IPS-15b (cell line): ENCODE data around the gene STK33.

Experiments used
- H3K27me3 ChIP-seq: one replicate; pipeline ENCODE4 v1.6.1; 2013; ENCODE audit warnings: low read length; ENCODE audit not compliant: control insufficient read depth, insufficient read depth
- H3K36me3 ChIP-seq: one replicate; pipeline ENCODE4 v1.6.1; 2013; ENCODE audit warnings: low read length; ENCODE audit not compliant: control insufficient read depth, insufficient read depth
- H3K4me1 ChIP-seq: one replicate; pipeline ENCODE4 v1.6.1; 2013; ENCODE audit warnings: mild to moderate bottlenecking, low read length; ENCODE audit not compliant: control insufficient read depth, insufficient read depth
- H3K4me3 ChIP-seq: one replicate; pipeline ENCODE4 v1.5.1; 2013; ENCODE audit warnings: low read depth, low read length
- H3K9ac ChIP-seq: one replicate; pipeline ENCODE4 v1.6.1; 2013; ENCODE audit warnings: low read depth, mild to moderate bottlenecking, low read length
- H3K9me3 ChIP-seq: one replicate; pipeline ENCODE4 v1.6.1; 2013; ENCODE audit warnings: mild to moderate bottlenecking, low read length; ENCODE audit not compliant: control insufficient read depth, insufficient read depth

The STK33 gene

DNA sequence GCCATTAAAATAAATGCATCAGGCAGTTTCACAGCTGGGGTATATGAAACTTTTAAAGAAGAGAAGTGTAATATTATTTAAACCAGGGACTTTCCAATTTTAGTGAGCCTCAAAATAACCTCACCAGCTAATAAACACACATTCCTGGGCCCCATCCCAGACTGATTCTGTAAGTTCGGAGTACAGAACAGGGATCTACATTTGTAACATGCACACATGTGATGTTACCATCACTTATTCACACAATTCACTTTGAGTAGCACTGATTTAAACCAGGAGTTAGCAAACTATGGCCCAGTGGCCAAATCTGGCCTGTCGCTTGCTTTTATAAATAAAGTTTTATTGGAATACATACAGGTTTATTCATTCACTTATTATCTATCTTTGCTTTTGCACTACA, 62.0 kb downstream of the STK33 start:
- H3K9me3 ChIP-seq, result no peaks in the 10 kb centered on the region
- H3K36me3 ChIP-seq, result no peaks in the 10 kb centered on the region
- no peaks in the 10 kb centered on the region for H3K27me3 ChIP-seq
- H3K4me3 ChIP-seq, result no peak overlapping the region
- peaks cover 7% of the 10 kb centered on the region for H3K4me1 ChIP-seq
- no peak overlapping the region for H3K9ac ChIP-seq

DNA sequence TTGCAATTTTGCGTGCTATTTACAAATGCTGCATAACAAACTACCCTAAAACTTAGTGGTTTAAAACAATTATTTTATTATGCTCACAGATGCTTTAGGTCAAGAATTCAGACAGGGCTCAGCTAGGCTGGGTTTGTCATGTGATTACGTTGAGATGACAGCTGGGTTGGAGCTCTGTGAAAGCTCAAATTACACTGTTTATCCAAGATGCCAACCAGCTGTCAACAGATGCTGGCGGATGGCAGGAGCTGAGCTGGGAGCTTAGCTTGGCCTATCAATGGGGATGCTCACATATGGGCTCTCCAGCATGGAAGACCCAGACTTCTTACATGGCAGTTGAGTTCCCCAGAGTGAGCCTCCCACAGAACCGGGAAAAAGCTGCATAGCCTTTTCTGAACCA, 62.7 kb downstream of the STK33 start:
- Histone ChIP-seq H3K9ac (no peak overlapping the region), H3K27me3 (no peaks in the 10 kb centered on the region), H3K4me1 (peaks cover 7% of the 10 kb centered on the region)

DNA sequence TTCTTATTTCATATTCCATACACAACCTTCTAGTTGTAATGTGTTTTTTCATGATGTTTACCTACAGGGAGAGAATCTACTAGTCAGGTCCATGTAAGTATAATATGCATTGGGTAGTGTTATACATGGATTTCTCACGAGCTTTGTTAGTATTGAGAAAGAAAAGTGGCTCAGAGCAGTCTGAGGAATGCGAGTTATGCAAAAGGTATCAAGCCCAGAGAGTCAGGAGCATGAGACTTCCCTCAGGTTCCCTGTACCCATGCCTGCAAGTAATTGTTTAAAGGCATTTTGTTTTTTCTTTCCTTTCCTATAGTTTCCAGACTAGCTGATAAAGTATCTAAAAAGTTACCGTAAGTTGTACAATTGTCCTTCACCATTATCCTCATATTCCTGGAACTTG, 66.1 kb downstream of the STK33 start:
- H3K27me3 ChIP-seq, result no peaks in the 10 kb centered on the region
- no peak overlapping the region for H3K9ac ChIP-seq
- no peaks in the 10 kb centered on the region for H3K36me3 ChIP-seq
- H3K9me3 ChIP-seq, result no peaks in the 10 kb centered on the region
- peaks cover 7% of the 10 kb centered on the region for H3K4me1 ChIP-seq
- H3K4me3 ChIP-seq, result no peak overlapping the region

More for the DNA sequence above, 62.7 kb downstream of the STK33 start:
- Histone ChIP-seq H3K9me3 (no peaks in the 10 kb centered on the region), H3K4me3 (no peak overlapping the region), H3K36me3 (no peaks in the 10 kb centered on the region)

DNA sequence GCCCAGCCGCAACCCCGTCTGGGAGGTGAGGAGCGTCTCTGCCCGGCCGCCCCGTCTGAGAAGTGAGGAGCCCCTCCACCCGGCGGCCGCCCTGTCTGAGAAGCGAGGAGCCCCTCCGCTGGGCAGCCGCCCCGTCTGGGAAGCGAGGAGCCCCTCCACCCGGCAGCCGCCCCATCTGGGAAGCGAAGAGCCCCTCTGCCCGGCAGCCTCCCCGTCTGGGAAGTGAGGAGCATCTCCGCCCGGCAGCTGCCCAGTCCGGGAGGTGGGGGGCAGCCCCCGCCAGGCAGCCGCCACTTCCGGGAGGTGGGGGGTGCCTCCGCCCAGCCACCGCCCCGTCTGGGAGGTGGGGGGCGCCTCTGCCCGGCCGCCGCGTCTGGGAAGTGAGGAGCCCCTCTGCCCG, 70.6 kb downstream of the STK33 start:
- no peaks in the 10 kb centered on the region for H3K9me3 ChIP-seq
- peaks cover 6% of the 10 kb centered on the region for H3K4me1 ChIP-seq
- no peak overlapping the region for H3K9ac ChIP-seq
- H3K4me3 ChIP-seq, result no peak overlapping the region
- H3K27me3 ChIP-seq, result no peaks in the 10 kb centered on the region
- no peaks in the 10 kb centered on the region for H3K36me3 ChIP-seq

DNA sequence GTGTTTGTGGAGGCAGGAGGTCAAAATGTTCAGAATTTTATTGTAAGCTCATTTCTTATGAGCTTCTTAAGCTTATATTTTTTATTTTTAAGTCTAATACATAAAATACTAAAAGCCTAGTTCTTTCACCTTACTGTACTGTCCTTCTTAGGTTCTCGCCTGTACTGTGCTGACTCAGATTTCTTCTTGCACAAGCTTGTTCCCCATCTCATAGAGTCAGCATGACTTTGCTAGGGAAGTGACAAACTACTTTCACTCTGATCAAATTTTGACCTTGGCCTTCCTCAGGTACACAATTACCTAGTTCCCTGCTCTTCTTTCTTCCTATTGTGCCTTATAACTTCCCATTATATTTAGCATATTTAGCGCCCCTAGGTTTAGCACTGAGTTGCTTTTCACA, 81.5 kb downstream of the STK33 start:
- no peak overlapping the region for H3K9ac ChIP-seq
- no peak overlapping the region for H3K4me3 ChIP-seq
- peaks cover 3% of the 10 kb centered on the region for H3K9me3 ChIP-seq
- no peaks in the 10 kb centered on the region for H3K36me3 ChIP-seq
- H3K4me1 ChIP-seq, result no peaks in the 10 kb centered on the region
- no peaks in the 10 kb centered on the region for H3K27me3 ChIP-seq

DNA sequence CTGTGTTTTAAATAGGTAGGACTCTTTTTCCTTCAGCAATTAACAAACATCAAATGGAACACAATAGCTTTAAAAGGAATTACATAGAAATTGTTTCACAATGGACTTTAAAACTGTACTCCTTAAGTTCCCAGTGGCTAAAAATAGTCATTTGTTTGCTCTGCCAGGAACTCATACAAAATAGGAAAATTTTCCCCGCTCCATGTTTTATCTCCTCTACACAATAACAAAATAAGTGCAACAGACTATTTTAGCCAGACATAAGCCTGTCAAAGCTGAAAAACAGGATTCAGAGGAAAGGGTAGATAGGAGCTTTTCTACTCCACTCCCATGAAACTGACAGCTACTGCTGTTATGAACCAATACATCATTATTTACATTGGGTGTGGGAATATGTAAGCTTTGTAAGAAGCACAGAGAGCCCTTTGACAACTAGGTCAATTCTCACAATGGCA, 90.1 kb downstream of the STK33 start:
- no peaks in the 10 kb centered on the region for H3K27me3 ChIP-seq
- no peak overlapping the region for H3K4me3 ChIP-seq
- no peaks in the 10 kb centered on the region for H3K4me1 ChIP-seq
- H3K9me3 ChIP-seq, result no peaks in the 10 kb centered on the region
- no peak overlapping the region for H3K9ac ChIP-seq
- no peaks in the 10 kb centered on the region for H3K36me3 ChIP-seq

DNA sequence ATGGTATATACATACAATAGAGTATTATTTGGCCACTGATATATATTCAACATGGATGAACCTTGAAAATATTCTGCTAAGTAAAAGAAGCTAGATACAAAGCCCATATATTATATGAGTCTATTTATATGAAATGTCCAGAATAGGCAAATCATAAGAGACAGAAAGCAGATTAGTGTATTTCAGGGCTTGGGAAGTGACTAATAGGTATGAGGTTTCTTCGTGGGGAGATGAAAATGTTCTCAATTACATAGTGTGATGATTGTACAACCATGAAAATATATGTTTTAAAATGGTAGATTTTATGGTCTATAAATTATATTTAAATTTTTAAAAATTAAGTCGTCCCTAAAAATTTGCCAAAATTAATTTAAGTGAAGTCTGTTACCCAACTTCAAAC, 92.2 kb downstream of the STK33 start:
- Histone ChIP-seq H3K27me3 (no peaks in the 10 kb centered on the region), H3K36me3 (no peaks in the 10 kb centered on the region), H3K4me1 (no peaks in the 10 kb centered on the region), H3K9ac (no peak overlapping the region), H3K4me3 (no peak overlapping the region), H3K9me3 (no peaks in the 10 kb centered on the region)

DNA sequence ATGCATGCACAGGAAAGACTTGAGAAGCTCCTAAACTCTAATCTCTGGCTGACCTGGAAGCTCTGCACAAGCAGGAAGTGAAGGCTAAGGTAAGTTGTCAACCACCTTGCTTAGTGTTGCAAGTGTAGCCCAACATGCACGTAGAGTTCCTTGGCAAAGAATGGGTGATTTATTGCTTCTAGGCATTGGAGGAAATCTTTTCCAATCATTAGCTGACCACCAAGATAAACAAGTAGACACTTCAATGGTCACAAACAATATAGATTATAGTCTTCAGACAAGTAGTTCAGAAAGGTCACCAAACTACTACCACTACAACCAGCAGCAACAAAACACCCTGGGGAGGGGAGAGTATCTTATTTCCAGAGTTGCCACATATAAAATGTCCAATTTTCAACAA, 105.6 kb downstream of the STK33 start:
- no peaks in the 10 kb centered on the region for H3K9me3 ChIP-seq
- no peaks in the 10 kb centered on the region for H3K36me3 ChIP-seq
- no peaks in the 10 kb centered on the region for H3K4me1 ChIP-seq
- H3K4me3 ChIP-seq, result no peak overlapping the region
- no peaks in the 10 kb centered on the region for H3K27me3 ChIP-seq
- H3K9ac ChIP-seq, result no peak overlapping the region

DNA sequence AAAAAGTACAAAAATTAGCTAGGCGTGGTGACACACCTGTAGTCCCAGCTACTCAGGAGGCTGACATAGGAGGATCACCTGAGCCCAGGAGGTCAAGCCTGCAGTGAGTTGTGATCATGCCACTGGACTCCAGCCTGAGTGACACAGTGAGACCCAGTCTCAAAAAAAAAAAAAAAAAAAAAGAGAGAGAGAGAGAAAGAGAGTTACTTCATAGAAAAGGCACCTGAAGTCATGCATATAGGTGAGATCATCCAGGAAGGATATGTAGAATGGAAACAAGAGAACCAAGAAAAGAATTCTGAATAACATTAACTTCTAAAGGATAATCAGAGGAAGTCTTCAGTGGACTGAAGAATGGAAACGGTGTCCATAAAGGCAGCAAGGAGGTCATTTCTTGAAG, 106.8 kb downstream of the STK33 start:
- Histone ChIP-seq H3K4me3 (no peak overlapping the region), H3K27me3 (no peaks in the 10 kb centered on the region), H3K9me3 (no peaks in the 10 kb centered on the region), H3K36me3 (no peaks in the 10 kb centered on the region), H3K4me1 (no peaks in the 10 kb centered on the region), H3K9ac (no peak overlapping the region)

DNA sequence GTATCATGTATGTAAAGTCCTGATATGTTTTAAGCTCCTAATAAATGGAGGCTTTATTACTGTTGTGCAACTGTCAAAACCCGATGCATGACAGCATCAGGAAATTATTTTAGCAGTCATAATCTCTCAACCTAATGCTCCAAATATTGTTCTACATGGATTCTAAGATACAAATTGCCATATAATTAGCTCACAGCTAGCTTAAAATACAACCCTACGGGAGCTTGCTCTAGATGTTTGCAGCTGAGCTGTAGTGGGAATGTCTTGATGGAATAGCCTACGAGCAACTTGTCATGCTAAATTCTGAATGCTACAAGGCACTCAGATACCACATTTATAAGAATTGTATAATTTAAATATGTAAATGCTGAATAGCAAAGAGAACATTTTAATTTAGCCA, 109.8 kb downstream of the STK33 start:
- H3K9ac ChIP-seq, result no peak overlapping the region
- H3K36me3 ChIP-seq, result no peaks in the 10 kb centered on the region
- H3K4me3 ChIP-seq, result no peak overlapping the region
- no peaks in the 10 kb centered on the region for H3K9me3 ChIP-seq
- no peaks in the 10 kb centered on the region for H3K27me3 ChIP-seq
- H3K4me1 ChIP-seq, result no peaks in the 10 kb centered on the region

DNA sequence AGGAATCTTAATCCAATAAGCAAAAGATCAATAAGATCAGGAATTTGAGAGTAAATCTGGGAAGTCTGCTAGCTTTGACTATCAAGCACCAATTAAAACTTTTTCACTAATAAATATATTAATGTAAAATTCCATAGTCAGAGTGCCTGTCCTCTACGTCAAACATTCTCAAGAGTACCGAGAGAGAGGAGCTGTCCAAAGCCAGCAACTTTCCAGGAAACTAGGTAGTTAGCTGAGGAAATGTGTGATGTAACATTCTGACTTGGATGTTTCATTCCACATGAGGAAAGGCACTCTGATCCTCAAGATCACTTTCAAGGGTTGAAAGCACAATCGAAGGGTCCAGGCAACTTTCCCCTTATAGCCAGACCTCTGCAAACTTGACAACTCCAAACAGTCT, 113.2 kb downstream of the STK33 start:
- no peak overlapping the region for H3K4me3 ChIP-seq
- no peaks in the 10 kb centered on the region for H3K9me3 ChIP-seq
- no peaks in the 10 kb centered on the region for H3K27me3 ChIP-seq
- H3K36me3 ChIP-seq, result no peaks in the 10 kb centered on the region
- no peaks in the 10 kb centered on the region for H3K4me1 ChIP-seq
- no peak overlapping the region for H3K9ac ChIP-seq

DNA sequence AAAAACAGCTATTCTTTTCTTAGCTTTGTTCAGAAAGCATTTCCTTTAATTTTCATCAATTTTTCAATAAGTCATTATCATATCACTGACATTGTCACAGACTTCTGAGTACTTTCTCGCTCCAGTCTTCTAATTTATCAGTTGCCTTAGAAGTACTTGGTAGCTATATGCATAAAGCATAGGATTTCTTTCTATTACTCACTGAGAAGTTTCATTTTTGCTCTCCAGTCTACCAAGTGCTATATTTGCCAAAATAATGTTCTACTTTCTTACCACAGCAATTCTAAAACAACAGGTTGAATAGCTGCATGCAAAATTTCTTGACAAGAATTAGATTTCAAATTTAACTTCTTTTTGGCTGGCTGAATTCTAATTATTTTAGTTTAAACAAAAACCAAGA, 116.3 kb downstream of the STK33 start:
- no peak overlapping the region for H3K4me3 ChIP-seq
- H3K9ac ChIP-seq, result no peak overlapping the region
- no peaks in the 10 kb centered on the region for H3K27me3 ChIP-seq
- no peaks in the 10 kb centered on the region for H3K36me3 ChIP-seq
- H3K9me3 ChIP-seq, result no peaks in the 10 kb centered on the region
- H3K4me1 ChIP-seq, result no peaks in the 10 kb centered on the region

DNA sequence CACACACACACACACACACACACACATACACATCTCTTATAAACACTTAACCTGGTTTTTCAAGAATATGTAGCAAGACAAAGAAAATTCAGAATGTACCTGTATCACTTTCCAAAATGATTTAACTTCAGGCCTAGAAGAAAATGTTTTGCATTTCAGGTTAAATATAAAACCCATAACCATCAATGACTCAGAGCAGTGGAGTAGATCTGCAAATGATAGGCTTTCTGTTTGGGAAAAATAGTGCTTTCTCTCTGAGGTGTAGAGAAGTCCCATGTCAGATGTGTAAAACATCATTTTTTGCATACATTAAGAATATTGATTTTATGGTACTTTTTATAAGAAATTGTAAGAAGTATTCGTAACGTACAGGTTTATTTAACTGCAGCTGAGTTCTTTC, 116.9 kb downstream of the STK33 start:
- Histone ChIP-seq H3K4me3 (no peak overlapping the region), H3K27me3 (no peaks in the 10 kb centered on the region), H3K36me3 (no peaks in the 10 kb centered on the region), H3K9ac (no peak overlapping the region), H3K4me1 (no peaks in the 10 kb centered on the region), H3K9me3 (no peaks in the 10 kb centered on the region)
